Tibial nerve (tissue), 4 donors: ENCODE measurements around the gene HSP90AB1.

Source experiments
- EP300 ChIP-seq, 2 donors: sonication (generic); formaldehyde crosslinking; IDR thresholded peaks; one replicate each; pipeline ENCODE4 v1.6.1; 2017; ENCODE audit warnings: antibody characterized with exemption in 2 of 2, mild to moderate bottlenecking in 1 of 2
- POLR2A ChIP-seq, 2 donors: fragments of 450-650 bp; IDR thresholded peaks; one replicate each; pipeline ENCODE4 v1.6.1; 2017; ENCODE audit warnings: antibody characterized with exemption in 2 of 2, mild to moderate bottlenecking in 2 of 2, moderate library complexity in 2 of 2
- TF ChIP-seq, protein P1 (sequence below), 5 experiments: fragments of 200-600 bp in 3 of 5; fragments of 450-650 bp in 2 of 5; sonication (generic) in 3 of 5; IDR thresholded peaks; one replicate each; pipeline ENCODE4 v1.5.1; 2016 to 2019; ENCODE audit warnings: antibody characterized with exemption in 5 of 5, mild to moderate bottlenecking in 3 of 5, moderate library complexity in 2 of 5

- TF ChIP-seq, protein P1, sequence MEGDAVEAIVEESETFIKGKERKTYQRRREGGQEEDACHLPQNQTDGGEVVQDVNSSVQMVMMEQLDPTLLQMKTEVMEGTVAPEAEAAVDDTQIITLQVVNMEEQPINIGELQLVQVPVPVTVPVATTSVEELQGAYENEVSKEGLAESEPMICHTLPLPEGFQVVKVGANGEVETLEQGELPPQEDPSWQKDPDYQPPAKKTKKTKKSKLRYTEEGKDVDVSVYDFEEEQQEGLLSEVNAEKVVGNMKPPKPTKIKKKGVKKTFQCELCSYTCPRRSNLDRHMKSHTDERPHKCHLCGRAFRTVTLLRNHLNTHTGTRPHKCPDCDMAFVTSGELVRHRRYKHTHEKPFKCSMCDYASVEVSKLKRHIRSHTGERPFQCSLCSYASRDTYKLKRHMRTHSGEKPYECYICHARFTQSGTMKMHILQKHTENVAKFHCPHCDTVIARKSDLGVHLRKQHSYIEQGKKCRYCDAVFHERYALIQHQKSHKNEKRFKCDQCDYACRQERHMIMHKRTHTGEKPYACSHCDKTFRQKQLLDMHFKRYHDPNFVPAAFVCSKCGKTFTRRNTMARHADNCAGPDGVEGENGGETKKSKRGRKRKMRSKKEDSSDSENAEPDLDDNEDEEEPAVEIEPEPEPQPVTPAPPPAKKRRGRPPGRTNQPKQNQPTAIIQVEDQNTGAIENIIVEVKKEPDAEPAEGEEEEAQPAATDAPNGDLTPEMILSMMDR (IDR thresholded peaks at IDR 0.05): no peak
- TF ChIP-seq POLR2A (IDR thresholded peaks at IDR 0.05) (no peak), EP300 (IDR thresholded peaks at IDR 0.05) (no peak)
Measured at GRCh38 chr6:44278774-44279697, 32.1 kb downstream of the HSP90AB1 start.
